Activated CD4-positive, alpha-beta T cell treated with anti-CD3 and anti-CD28 coated beads for 24 hours (primary cell): ENCODE data around the gene HAP1.
"Not testable (repeated sequence)": the region's sequence is repeated elsewhere in the genome, so short reads cannot be mapped to it uniquely, and the experiment has no call there.

Experiments used
- DNase-seq, 2 donors: peaks; one replicate each; pipeline ENCODE4 v3.0.0-alpha.2; 2020; ENCODE audit warnings: low read depth in 2 of 2

The HAP1 gene

GRCh38 chr17:41691031-41691777 lies 43.2 kb downstream of the HAP1 start:
- DNase-seq, result no peak

GRCh38 chr17:41690497-41690896 lies 43.9 kb downstream of the HAP1 start:
- DNase-seq, result no peak

- peak in 1 of 2 donors; percentile 64 for DNase-seq
These were observed 44.7 kb downstream of the HAP1 start for GRCh38 chr17:41689497-41690299.

GRCh38 chr17:41688641-41689496 lies 45.6 kb downstream of the HAP1 start, which contains the start of gene EIF1:
EIF1 (plus strand) TSS chr17:41688885; CDS start chr17:41689039, 154 bp downstream.
- DNase-seq, result peak; percentile 100

- DNase-seq, result peak in 1 of 2 donors; percentile 37
These were observed 46.4 kb downstream of the HAP1 start for GRCh38 chr17:41687828-41688640.

GRCh38 chr17:41686281-41686680 lies 48.2 kb downstream of the HAP1 start:
- DNase-seq, result no peak

GRCh38 chr17:41685753-41686152 lies 48.7 kb downstream of the HAP1 start:
- not testable (repeated sequence) for DNase-seq

GRCh38 chr17:41684035-41684434 lies 50.4 kb downstream of the HAP1 start:
- no peak for DNase-seq

- no peak for DNase-seq
These were observed 50.9 kb downstream of the HAP1 start for GRCh38 chr17:41683441-41684007.

- DNase-seq, result no peak
These were observed 51.8 kb downstream of the HAP1 start for GRCh38 chr17:41682631-41683030.

GRCh38 chr17:41681776-41682175 lies 52.7 kb downstream of the HAP1 start:
- DNase-seq, result no peak

- no peak for DNase-seq
These were observed 53.9 kb downstream of the HAP1 start for GRCh38 chr17:41680426-41681040.

- DNase-seq, result no peak
These were observed 54.6 kb downstream of the HAP1 start for GRCh38 chr17:41679740-41680425.

- DNase-seq, result peak in 1 of 2 donors; percentile 31
These were observed 55.3 kb downstream of the HAP1 start for GRCh38 chr17:41678907-41679739.

- no peak for DNase-seq
These were observed 56.0 kb downstream of the HAP1 start for GRCh38 chr17:41678411-41678906.

GRCh38 chr17:41676058-41676419 lies 58.4 kb downstream of the HAP1 start:
- no peak for DNase-seq

- not testable (repeated sequence) for DNase-seq
These were observed 59.0 kb downstream of the HAP1 start for GRCh38 chr17:41675157-41676057.
